Astrocyte (in vitro differentiated cells and primary cell): ENCODE data around the gene SERPINA9. TPM values are rescaled to one million over a fixed set of nuclear protein-coding genes. Genes with fewer than 3 reads are reported as not detected.

Source experiments
- DNase-seq: peaks from one replicate; pipeline ENCODE4 v3.0.0-alpha.2; 2010; ENCODE audit warnings: low read depth
- FAIRE-seq: peaks from 2 replicates; lab custom pipeline; 2011; peaks lifted over from hg19 to GRCh38; lab: Jason Lieb, UNC
- H2AFZ ChIP-seq: 2 replicates; pipeline ENCODE4 v1.6.0; 2012; ENCODE audit warnings: low read depth, low read length, inconsistent platforms
- H3K27ac ChIP-seq: 2 replicates; pipeline ENCODE4 v1.5.1; 2011; ENCODE audit warnings: low read depth, low read length, inconsistent platforms
- H3K27me3 ChIP-seq: 2 replicates; pipeline ENCODE4 v1.6.0; 2011; ENCODE audit warnings: low read length, inconsistent platforms; ENCODE audit not compliant: insufficient read depth
- H3K36me3 ChIP-seq: 2 replicates; pipeline ENCODE4 v1.5.1; 2011; ENCODE audit warnings: low read length, inconsistent platforms; ENCODE audit not compliant: insufficient read depth
- H3K4me1 ChIP-seq: 2 replicates; pipeline ENCODE4 v1.5.1; 2011; ENCODE audit warnings: low read length, inconsistent platforms; ENCODE audit not compliant: insufficient read depth
- H3K4me2 ChIP-seq: 2 replicates; pipeline ENCODE4 v1.6.0; 2012; ENCODE audit warnings: low read length, inconsistent platforms
- H3K4me3 ChIP-seq: 2 replicates; pipeline ENCODE4 v1.5.1; 2011; ENCODE audit warnings: low read depth, mild to moderate bottlenecking, low read length, inconsistent platforms; ENCODE audit not compliant: insufficient read depth
- H3K79me2 ChIP-seq: 2 replicates; pipeline ENCODE4 v1.6.0; 2012; ENCODE audit warnings: mild to moderate bottlenecking, low read length, inconsistent platforms; ENCODE audit not compliant: insufficient read depth
- H3K9ac ChIP-seq: 2 replicates; pipeline ENCODE4 v1.6.0; 2012; ENCODE audit warnings: mild to moderate bottlenecking, low read length, inconsistent platforms
- H3K9me3 ChIP-seq: 2 replicates; pipeline ENCODE4 v1.5.1; 2012; ENCODE audit warnings: low read depth, mild to moderate bottlenecking, low read length, inconsistent platforms; ENCODE audit not compliant: insufficient read depth
- H4K20me1 ChIP-seq: 2 replicates; pipeline ENCODE4 v1.6.0; 2012; ENCODE audit warnings: low read length, inconsistent platforms; ENCODE audit not compliant: insufficient read depth
- H3K27ac Mint-ChIP-seq: one replicate; pipeline ENCODE4 v1.8.0; 2021; ENCODE audit warnings: mild to moderate bottlenecking, mixed read lengths; ENCODE audit not compliant: unreplicated experiment
- H3K27me3 Mint-ChIP-seq: one replicate; pipeline ENCODE4 v1.8.0; 2021; ENCODE audit warnings: low read depth, mixed read lengths; ENCODE audit not compliant: unreplicated experiment
- H3K36me3 Mint-ChIP-seq: one replicate; pipeline ENCODE4 v1.8.0; 2021; ENCODE audit warnings: low read depth, mixed read lengths; ENCODE audit not compliant: unreplicated experiment
- H3K4me1 Mint-ChIP-seq: one replicate; pipeline ENCODE4 v1.8.0; 2021; ENCODE audit warnings: low read depth, mixed read lengths; ENCODE audit not compliant: unreplicated experiment
- H3K4me3 Mint-ChIP-seq: one replicate; pipeline ENCODE4 v1.8.0; 2021; ENCODE audit warnings: mild to moderate bottlenecking, moderate library complexity, mixed read lengths; ENCODE audit not compliant: unreplicated experiment
- H3K9me3 Mint-ChIP-seq: one replicate; pipeline ENCODE4 v1.8.0; 2021; ENCODE audit warnings: mild to moderate bottlenecking, mixed read lengths; ENCODE audit not compliant: unreplicated experiment
- CTCF ChIP-seq: IDR thresholded peaks from 2 replicates; pipeline ENCODE4 v1.5.1; 2011; ENCODE audit warnings: low read depth, mild to moderate bottlenecking, inconsistent platforms, low read length, moderate library complexity; ENCODE audit not compliant: insufficient read depth
- EZH2 ChIP-seq: IDR thresholded peaks from 2 replicates; pipeline ENCODE4 v1.6.1; 2012; ENCODE audit warnings: mild to moderate bottlenecking, low read length, inconsistent platforms; ENCODE audit not compliant: insufficient read depth
- total RNA-seq: library from RNA; stranded (reverse); gene quantifications from 2 replicates; pipeline ENCODE4 v1.2.1, GENCODE V29; 2021

The SERPINA9 gene
- total RNA-seq, 1 donor from 2014 or later: not detected

DNA sequence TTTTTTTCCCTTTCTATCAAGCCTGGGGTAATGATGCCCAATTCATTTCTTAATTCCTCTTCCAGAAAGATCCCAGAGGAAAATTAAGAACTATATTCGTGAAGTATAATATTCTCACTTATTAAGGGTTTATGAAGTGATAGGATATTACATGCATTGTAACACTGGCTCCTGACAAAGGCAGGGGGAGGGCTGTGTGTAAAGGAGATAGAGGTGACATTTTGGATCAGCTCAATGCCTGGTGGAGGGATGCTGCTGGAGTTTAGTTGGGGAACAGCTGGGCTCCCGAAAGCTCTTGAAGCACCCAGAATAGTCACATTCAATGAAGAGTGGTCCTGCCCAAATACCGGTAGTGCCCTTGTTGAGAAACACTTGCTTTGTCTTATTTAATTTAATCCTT is 24.2 kb downstream of the SERPINA9 start:
- no peak for FAIRE-seq

DNA sequence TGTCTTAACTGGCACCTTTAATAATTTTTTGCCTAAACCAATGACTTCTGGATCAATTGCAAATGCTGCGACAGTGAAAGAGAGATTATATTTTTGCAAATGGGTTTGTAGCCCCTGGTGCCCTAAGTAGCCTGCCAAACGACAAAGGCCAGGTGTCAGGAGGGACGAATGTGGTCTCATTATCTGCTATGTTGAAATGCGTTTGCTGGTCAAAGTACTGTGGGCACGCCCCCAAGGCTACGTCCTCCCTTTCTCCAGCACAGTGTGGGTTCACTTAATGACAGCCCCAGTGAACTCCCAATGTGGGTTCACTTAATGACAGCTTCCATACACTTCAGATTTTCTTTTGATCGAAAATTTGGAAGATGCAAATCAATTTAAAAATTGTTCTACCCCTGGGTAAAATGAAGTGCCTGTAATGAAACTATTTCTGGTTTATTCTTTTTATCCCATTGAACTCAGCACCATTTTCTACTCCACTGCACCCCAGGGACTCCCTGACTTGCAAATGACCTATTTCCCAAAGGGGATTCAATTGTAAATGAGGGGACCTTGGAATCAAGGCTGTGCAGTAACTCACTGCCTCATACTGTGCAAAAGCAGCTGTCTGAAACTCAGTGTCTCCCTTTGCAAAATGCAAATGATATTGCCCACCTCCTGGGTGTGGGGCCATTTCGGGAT is 24.8 kb downstream of the SERPINA9 start:
- peaks cover 36% of the 10 kb centered on the region for H3K27me3 Mint-ChIP-seq
- no peak for FAIRE-seq
- H3K4me2 ChIP-seq: no peak overlapping the region
- no peak overlapping the region for H3K4me3 ChIP-seq
- no peaks in the 10 kb centered on the region for H3K79me2 ChIP-seq
- H3K9me3 ChIP-seq: no peaks in the 10 kb centered on the region
- H3K4me1 Mint-ChIP-seq: no peaks in the 10 kb centered on the region
- H3K36me3 Mint-ChIP-seq: no peaks in the 10 kb centered on the region
- TF ChIP-seq EZH2 (no peak), CTCF (no peak)
- peaks cover 4% of the 10 kb centered on the region for H3K9me3 Mint-ChIP-seq
- H3K27me3 ChIP-seq: peaks cover 9% of the 10 kb centered on the region
- no peaks in the 10 kb centered on the region for H4K20me1 ChIP-seq
- no peak overlapping the region for H3K4me3 Mint-ChIP-seq
- H3K27ac ChIP-seq: no peak overlapping the region
- no peak for DNase-seq
- no peak overlapping the region for H3K9ac ChIP-seq
- H3K4me1 ChIP-seq: no peaks in the 10 kb centered on the region
- H2AFZ ChIP-seq: no peak overlapping the region
- no peaks in the 10 kb centered on the region for H3K36me3 ChIP-seq
- H3K27ac Mint-ChIP-seq: no peak overlapping the region

More for the DNA sequence above, 24.2 kb downstream of the SERPINA9 start:
- Histone ChIP-seq H3K9ac (no peak overlapping the region), H3K79me2 (no peaks in the 10 kb centered on the region), H4K20me1 (no peaks in the 10 kb centered on the region), H3K27me3 (peaks cover 9% of the 10 kb centered on the region), H3K27ac (no peak overlapping the region), H3K4me3 (no peak overlapping the region), H2AFZ (no peak overlapping the region), H3K9me3 (no peaks in the 10 kb centered on the region), H3K4me1 (no peaks in the 10 kb centered on the region), H3K4me2 (no peak overlapping the region), H3K36me3 (no peaks in the 10 kb centered on the region)
- Mint-ChIP-seq H3K9me3 (peaks cover 4% of the 10 kb centered on the region), H3K4me1 (no peaks in the 10 kb centered on the region), H3K27ac (no peak overlapping the region), H3K4me3 (no peak overlapping the region), H3K27me3 (peaks cover 36% of the 10 kb centered on the region), H3K36me3 (no peaks in the 10 kb centered on the region)
- no peak for TF ChIP-seq EZH2
- no peak for DNase-seq

DNA sequence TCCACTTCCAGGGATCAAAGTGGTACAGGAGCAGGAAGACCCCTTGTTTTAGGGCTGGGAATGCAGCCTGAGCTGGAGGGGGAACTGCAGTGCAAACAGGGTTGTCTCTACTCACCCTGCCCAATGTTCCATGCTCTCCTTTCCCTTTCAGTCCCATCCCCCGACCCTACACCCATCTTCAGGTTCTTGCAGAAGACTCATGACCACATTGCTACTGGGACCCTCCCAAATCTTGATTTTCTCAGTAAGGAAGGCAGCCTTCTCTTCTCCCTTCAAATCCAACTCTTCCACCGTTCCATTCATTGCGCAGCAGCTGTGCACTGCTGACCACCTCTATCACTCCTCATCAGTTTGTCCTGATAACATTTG is 25.3 kb downstream of the SERPINA9 start:
- no peak overlapping the region for H3K27ac ChIP-seq
- H3K27me3 ChIP-seq: peaks cover 9% of the 10 kb centered on the region
- no peaks in the 10 kb centered on the region for H3K4me1 Mint-ChIP-seq
- no peaks in the 10 kb centered on the region for H4K20me1 ChIP-seq
- no peaks in the 10 kb centered on the region for H3K4me1 ChIP-seq
- FAIRE-seq (no peak), DNase-seq (no peak)
- peaks cover 4% of the 10 kb centered on the region for H3K9me3 Mint-ChIP-seq
- no peaks in the 10 kb centered on the region for H3K79me2 ChIP-seq
- H3K36me3 ChIP-seq: no peaks in the 10 kb centered on the region
- H3K4me3 Mint-ChIP-seq: no peak overlapping the region
- no peaks in the 10 kb centered on the region for H3K36me3 Mint-ChIP-seq
- no peak overlapping the region for H3K27ac Mint-ChIP-seq
- H3K4me2 ChIP-seq: no peak overlapping the region
- no peak overlapping the region for H3K4me3 ChIP-seq
- peaks cover 36% of the 10 kb centered on the region for H3K27me3 Mint-ChIP-seq
- no peak for TF ChIP-seq EZH2
- TF ChIP-seq CTCF: no peak
- no peak overlapping the region for H3K9ac ChIP-seq
- no peak overlapping the region for H2AFZ ChIP-seq
- no peaks in the 10 kb centered on the region for H3K9me3 ChIP-seq
